ACHN (cell line): Measurements from ENCODE around the gene GPN2.
"Not testable (repeated sequence)": the region's sequence is repeated elsewhere in the genome, so short reads cannot be mapped to it uniquely, and the experiment has no call there.

Experiments used
- DNase-seq: peaks from one replicate; pipeline ENCODE4 v3.0.0-alpha.2; 2015
- in situ Hi-C: cut with HindIII; loops from 2 replicates; pipeline ENCODE4 v1.10.0; 2017; ENCODE audit warnings: low sequenced_read_pairs, low pct_ligation_motif_present, low pct_unique_long_range_greater_than_20kb

GPN2 gene

DNA sequence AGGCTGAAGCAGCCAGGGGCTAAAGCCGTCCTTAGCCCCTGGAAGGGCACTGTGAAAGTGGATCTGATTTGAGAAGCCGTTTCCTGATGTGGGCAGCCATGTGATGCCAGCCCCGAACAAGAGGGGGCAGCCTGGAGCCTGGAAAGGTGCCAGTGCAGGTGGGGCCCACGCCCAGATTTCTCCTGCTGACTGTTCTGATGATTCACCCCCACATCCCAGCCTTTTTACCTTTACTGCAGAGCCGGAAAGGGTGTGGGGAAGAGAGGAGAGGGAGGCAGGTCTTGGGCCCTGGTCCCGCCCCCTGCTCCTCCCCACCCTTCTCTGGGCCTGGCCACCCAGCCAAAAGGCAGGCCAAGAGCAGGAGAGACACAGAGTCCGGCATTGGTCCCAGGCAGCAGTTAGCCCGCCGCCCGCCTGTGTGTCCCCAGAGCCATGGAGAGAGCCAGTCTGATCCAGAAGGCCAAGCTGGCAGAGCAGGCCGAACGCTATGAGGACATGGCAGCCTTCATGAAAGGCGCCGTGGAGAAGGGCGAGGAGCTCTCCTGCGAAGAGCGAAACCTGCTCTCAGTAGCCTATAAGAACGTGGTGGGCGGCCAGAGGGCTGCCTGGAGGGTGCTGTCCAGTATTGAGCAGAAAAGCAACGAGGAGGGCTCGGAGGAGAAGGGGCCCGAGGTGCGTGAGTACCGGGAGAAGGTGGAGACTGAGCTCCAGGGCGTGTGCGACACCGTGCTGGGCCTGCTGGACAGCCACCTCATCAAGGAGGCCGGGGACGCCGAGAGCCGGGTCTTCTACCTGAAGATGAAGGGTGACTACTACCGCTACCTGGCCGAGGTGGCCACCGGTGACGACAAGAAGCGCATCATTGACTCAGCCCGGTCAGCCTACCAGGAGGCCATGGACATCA is 27.1 kb downstream of the GPN2 start, which contains the start of gene SFN:
SFN (plus strand) TSS at position 369 of the 904 bp plus-strand sequence; CDS start at position 433, 64 bp downstream.
- in situ Hi-C loops = no loop called here
- peak; percentile 60 for DNase-seq

DNA sequence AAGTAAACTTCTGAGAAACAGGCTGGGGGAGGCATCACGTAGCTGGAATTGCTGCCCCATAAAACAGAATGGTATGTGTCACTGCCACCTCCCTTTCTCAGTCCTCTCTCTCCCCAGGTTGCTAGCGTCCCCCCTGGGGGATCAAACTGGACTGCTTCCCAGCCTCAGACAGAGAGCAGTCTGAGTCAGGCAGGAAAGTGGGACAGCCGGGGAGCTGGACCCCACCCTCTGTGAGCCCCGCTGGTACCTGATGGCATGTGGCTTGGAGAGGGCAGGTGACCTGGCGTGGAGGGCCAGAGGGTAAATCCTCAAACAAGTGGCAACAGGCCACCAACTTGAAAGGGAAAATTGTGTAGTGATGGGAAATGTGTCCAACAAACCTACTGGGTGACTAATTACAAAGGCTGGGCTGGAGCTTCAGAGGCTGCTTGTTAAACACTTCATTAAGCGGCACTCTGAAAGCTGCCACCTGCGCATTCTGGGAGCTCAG is 28.1 kb downstream of the GPN2 start:
- in situ Hi-C loops = no loop called here
- DNase-seq = no peak

DNA sequence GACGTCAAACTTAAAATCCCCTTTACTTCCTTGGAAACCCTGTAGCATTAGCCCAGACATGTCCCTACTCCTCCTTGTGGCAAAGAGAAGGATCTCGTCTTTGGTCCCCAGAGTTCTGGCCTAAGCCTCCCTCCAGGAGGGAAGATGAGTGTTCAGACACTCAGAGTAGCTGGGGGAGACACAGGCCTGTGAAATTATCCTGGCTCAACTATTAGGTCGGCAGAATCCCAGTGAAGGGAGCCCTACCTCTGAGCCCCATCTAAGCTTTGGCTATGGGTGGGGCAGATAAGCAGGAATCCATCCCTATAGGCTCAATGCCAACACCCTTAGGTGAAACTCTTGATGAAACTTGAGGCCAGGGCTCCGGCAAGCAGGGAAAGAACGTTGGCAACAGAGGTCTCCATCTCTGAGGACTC is 28.8 kb downstream of the GPN2 start:
- DNase-seq = peak; percentile 42
- in situ Hi-C loops = no loop called here

DNA sequence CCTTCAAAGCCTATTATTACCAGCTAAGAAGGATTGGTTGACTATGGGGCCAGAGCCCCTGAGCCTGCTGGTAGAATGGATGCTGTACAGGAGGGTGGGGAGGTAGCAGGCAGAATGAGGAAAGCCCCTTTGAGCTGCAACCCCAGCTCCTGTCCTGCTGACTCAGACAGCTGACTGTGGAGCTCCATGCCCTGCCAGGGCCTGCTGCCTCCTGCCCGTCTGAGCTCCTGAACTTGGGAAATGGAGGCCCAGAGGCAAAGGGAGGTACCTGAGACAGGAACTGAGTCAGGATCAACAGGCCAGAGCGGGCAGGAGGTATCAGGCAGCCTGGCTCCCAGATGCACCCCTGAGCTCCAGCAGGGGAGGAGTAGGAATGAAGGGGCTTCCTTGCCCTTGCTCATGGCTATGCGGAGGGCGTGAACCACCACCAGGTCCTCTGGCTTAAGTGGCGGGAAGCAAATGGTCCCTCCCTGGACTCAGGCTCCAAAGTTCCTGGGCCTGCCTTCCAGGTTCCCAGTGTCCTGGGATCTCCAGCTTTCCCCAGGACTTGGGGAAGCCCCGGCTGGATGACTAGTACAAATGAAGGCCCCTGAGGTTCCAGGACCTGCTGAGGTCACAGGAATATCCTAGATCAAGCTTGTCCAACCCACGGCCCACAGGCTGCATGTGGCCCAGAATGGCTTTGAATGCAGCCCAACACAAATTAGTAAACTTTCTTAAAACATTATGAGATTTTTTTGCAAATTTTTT is 31.0 kb downstream of the GPN2 start:
- in situ Hi-C loops = no loop called here
- DNase-seq = no peak

DNA sequence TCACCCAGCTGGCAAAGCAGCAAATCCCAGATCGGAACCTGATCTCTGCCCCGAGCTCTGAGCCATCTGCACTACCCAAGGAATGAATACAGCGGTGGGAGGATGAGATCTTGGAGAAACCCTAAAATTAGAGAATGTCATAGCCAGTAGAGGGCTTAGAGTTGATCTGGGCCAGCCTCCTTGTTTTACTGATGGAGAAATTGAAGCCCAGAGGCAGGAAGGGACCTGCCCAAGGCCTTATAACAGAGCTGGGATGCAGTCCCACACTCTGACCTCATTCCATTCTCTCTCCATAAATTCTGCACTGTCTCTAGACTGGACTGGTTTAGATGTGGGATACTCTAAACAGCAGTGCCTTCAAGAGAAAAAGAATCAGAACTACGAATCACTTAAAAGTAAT is 31.9 kb downstream of the GPN2 start:
- in situ Hi-C loops = no loop called here

DNA sequence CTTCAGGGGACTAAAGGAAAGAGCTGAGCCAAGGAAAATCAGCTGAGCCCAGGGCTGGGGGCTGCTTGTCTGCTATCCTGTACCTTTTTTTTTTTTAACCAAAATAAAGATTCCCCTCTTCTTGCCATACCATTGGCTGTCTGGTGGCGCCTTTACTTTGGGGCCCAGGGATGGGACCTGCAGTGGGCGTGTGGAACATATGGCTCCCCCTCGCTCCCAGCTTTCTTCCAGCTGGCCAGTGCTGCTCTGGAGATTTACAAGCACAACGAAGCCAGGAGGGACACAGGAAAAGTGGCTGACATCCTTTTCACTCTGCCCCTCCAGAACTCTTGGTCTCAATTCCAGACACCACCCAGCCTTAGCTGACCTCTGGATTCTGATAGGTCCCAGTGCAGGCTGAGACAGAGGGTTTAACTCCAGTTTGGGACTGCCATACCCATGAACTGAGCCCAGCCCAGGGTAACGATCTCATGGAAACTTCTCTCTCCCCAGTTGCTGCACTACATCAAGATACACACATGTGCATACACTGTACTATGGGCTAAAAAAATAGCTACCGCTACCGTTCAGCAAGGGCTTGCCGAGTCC is 32.5 kb downstream of the GPN2 start:
- in situ Hi-C loops = no loop called here
- DNase-seq = no peak

More for the DNA sequence above, 31.9 kb downstream of the GPN2 start:
- DNase-seq = no peak

DNA sequence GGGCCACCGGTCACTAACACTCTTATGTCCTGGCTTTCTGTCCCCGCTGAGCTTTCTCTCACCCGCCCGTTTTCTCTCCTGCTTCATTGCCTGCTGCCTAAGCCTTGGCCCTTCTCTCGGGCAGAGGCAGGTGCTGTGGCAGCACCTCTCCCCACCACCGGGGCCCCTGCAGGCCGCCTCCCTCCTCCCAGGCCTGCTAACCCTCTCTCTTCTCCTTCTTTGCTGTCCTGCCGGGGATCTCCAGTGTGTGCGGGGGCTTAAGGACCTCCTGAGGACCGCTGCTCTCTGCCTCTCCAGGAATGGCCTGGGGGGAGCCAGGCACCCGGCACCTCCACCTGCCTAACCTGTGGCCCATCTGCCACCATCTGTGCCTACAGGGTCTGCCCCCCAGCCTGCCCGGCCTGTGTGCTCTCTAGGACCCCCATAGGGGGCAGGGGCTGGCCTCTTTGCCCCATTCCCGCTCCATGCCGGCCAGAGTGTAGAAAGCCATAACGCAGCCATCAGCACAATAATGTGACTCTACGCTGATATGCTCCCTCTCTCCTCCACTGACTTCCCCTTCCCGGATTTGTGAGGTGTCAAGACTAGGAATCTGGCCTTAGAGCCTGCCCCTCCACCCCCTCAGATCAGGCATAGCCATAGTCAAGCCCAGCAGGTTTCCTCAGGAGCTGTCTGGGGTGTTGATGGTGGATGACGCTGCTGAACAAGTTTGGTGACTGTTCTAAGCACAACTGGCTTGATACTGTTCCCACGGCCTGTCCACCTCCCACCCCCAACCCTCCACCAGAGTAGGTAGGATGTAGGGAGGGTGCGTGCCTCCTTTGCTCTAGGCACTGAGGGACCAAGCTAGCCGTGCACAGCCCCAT is 33.2 kb downstream of the GPN2 start:
- DNase-seq = no peak
- in situ Hi-C loops = no loop called here

DNA sequence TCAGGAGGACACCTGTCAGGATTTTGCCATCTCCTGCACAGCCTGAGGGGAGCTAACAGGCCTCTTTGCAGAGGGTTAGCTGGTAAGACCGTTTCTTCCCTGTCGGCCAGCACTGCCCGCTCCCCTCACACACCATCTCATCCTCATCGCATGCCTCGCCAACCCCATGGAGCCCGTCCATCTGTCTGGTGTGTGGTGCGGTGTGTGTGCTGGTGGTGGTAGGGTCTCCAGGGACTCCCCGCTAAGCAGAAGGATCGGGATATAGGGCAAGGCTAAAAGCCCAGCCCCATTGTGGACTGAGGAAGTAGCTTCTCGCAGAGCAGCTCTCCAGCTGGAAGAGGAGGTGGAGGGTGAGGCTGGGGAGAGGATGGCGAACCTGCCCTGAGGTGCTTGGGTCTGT is 33.9 kb downstream of the GPN2 start:
- DNase-seq = no peak
- in situ Hi-C loops = no loop called here

DNA sequence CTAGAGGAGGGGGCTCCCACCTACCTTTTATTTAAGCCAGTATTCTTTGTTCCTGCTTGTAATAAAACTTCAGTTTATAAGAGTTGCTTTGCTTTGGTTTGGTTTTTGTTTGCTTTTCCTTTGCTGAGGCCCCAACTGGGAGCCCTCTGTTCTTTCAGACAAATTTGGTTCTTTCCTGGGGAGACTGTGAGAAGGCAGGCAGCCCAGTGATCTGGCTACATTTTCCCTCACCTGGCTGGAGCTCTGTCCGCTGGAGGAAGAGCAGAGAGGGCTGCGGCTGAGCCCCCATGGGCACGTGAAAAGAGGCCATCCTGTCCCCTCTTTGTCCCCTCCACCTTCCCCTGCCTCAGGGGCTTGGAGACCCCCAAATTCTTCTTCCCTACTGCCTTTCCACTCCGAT is 34.4 kb downstream of the GPN2 start:
- in situ Hi-C loops = no loop called here
- no peak for DNase-seq

DNA sequence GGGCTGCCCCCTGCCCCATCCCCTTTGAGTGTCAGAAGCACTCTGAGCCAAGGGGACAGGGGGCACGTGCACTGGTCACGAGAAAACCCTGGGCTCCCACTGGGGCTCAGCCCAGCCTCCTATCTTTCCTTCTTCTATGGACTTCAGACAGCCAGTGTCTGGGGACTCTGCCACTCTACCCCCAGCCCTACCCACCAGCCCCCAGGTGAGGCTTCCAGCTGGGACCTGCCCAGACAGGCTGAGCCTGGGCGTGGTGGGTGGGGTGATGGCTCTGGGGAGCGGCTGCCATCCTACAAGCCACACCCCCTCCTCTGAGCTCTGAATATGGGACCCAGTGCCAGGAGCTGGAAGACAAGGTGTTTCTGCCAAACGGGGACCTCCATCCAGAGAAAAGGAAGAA is 35.2 kb downstream of the GPN2 start:
- in situ Hi-C loops = no loop called here
- DNase-seq = no peak

DNA sequence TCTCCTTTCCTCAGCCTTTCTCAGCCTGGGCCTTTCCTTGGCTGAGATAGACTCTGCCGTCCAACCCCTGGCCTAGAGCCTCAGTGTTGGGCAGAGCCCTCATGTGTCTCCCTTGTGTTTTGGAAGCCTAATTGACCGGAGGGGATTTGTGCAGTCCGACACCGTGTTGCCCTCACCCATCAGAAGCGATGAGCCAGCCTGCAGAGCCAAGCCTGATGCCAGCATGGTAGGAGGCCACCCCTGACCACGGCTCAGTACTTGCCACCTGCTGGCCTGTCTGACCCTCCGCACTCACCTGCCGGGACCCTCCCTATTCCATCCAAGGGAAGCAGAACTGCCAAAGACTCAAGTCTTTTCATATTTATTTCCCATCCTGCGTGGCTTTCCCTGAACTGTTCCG is 36.5 kb downstream of the GPN2 start:
- in situ Hi-C loops = no loop called here
- no peak for DNase-seq

DNA sequence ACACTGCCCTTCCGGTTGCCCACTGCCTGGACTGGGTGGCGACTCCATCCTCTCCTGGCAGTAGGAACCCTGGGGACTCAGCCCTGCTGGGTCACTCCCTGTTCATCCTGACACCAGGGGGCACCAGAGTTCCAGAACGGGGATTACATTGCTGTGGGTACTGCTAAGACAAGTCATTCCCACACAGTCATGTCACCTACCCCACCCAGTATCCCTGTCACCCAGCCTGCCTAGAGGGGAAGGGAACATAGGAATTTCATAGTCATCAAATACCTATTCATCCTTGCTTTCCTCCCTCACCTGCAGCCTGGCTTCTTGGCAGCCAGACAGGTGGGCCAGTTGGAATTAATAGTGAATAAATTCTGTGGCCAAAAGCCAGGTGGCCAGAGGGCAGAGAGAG is 36.9 kb downstream of the GPN2 start:
- DNase-seq = peak; percentile 82

DNA sequence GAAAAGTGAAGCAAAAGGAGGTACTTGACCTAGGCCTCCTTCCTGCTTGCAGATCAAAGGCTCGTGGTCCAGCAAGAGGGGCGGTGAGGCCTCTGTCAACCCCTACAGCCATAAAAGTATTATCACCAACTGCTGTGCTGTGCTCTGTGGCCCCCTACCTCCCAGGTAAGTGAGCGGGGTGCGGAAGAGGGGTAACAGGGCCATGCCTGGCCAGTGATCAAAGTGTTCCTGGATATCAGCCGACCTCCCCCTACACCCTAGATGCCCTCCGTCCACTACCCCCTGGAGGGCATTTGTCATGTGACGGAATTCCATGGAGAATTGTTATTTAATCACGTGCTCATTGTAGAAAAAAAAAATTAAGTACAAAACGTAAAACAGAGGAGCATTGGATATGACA is 37.4 kb downstream of the GPN2 start:
- in situ Hi-C loops = no loop called here

More for the DNA sequence above, 36.9 kb downstream of the GPN2 start:
- in situ Hi-C loops = no loop called here

DNA sequence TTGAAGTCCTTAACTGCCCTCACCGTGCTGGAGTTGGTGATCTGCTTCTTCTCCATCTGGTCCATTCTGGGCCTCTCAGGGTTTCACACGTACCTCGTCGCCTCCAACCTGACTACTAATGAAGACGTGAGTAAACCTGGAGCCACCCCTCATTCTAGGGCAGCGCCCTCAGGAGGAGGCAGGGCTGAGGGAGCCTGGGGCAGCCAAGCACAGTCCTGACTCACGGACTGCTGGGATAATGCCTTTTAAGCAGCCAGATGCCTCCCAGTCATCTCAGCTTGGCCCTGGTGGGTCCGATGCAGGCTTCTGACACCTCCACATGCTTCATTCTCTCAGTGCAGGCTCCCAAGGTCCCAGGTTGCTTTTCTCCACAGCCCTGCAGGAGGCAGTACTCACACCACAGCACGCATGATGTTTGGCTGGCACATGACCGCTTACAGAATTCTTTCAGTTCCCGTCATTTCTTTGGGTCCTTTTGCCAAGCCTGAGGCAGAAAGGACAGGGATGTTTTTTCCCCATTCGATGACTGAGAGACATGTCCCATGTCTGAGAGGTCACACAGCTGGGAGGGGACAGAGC is 38.9 kb downstream of the GPN2 start:
- in situ Hi-C loops = no loop called here
- no peak for DNase-seq

More for the DNA sequence above, 37.4 kb downstream of the GPN2 start:
- DNase-seq = no peak

DNA sequence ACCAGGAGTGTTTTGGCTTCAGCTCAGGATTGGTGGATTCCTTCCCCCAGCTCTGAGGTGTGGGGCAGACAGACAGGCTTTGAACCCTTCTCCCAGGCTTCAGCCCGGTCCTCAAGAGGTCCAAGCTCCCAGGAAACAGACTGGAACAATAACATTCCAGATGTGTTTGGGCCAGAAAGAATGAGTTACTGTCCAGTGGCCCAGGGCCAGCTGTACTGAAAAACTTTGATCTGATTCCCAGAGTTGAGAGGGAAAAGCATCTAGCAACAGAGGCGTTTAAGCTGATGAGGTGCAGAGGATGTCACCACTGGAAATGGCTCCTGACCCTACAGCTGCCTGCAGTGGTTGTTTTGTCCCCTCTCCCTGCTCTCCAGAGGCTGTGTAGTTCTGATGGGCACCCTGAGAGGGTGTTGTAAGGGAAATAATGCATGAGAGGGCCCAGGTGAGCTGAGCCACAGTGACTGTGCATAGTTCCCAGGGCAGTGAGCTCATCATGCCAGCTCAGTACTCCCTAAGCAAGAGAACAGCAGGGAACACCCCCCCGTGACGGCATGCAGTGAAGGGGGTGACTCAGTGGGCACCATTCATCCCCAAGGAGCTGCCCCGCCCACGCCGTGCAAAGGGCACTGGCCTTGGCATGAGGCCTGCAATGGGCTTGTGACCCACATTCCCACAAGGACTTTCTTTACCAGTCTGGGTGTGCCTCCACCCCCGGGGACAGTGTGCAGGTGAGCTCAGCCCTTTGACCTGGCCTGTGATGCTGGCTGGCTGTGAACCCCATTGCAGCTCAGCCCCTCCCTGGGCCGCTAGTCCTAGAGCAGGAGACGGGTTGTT is 40.9 kb downstream of the GPN2 start:
- in situ Hi-C loops = no loop called here
- DNase-seq = peak; percentile 84

DNA sequence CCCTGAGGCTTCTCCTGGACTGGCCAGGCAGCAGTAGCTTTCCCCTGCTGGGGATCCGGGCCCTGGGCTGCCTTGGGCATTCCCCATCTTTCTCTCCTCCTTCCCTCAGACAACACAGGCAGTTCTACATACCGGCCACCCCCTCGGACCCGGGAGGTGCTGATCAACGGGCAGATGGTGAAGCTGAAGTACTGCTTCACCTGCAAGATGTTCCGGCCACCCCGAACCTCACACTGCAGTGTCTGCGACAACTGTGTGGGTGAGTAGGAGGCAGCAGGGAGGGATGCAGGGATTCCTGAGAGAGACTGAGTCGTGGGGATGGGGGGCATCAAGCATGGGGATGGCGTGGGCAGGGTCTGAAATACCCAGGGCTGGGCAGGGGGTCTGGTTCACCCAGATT is 41.6 kb downstream of the GPN2 start:
- in situ Hi-C loops = no loop called here
- no peak for DNase-seq

DNA sequence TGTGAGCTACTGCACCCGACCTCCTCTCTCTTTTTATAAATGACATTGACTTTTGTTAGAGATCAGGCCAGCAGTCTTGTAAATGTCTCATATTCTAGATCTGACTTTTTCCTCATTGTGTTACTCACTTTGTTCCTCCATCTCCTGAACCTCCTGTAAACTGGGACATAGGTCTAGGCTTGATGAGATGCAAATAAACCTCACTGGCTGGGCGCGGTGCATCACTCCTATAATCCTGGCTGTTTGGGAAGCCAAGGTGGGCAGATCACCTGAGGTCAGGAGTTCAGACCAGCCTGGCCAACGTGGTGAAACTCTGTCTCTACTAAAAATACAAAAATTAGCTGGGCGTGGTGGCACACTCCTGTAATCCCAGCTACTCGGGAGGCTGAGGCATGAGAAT is 42.3 kb downstream of the GPN2 start:
- in situ Hi-C loops, DNase-seq: not testable (repeated sequence)
